ENCODE measurements around the gene RNF130. TPM values are rescaled to one million over a fixed set of nuclear protein-coding genes. Genes with fewer than 3 reads are reported as not detected.

Gene RNF130
- total and polyA plus RNA-seq, 9 of the 15 experiments (the other 6 are each of a cell fraction or from before 2014, with no cell fraction given) = 5.8 to 39.4 (median 27.1) TPM

- H3K79me2 ChIP-seq (ENCODE audit: control insufficient read depth, insufficient read depth, low read length) = no peaks in the 10 kb centered on the region
- no peaks in the 10 kb centered on the region for H3K9me3 ChIP-seq (replicated peaks; ENCODE audit: control insufficient read depth, insufficient read depth, low read depth, low read length)
- WGBS (ENCODE audit: insufficient coverage, low coverage, missing lambda C conversion rate) = 40% methylated on average over 8 of the region's 14 CpGs
- intact Hi-C loops (cut with micrococcal nuclease) (no loop called here), in situ Hi-C loops (cut with MboI) (no loop called here)
- POLR2A ChIA-PET = interaction anchor here (1.5 kb wide), 1 partner anchor 9 kb away, joined by 9 read pairs; no protein-coding TSS in a partner anchor
- H3K4me3 ChIP-seq = no peak overlapping the region
- no peak overlapping the region for H3K4me2 ChIP-seq (ENCODE audit: insufficient read depth, low read length)
- H4K20me1 ChIP-seq (replicated peaks; ENCODE audit: control insufficient read depth, insufficient read depth, low read length) = no peaks in the 10 kb centered on the region
- peaks cover 0 to 42% of the 10 kb centered on the region in 2 experiments; a peak in 2 of 5 replicates for H3K4me1 ChIP-seq (replicated peaks in 1 of 2; ENCODE audit: control insufficient read depth in 2 of 2, insufficient read depth in 2 of 2, low read length in 2 of 2)
- H3K9ac ChIP-seq (ENCODE audit: insufficient read depth in 1 of 2, low read depth in 2 of 2, low read length in 2 of 2) = no peak overlapping the region
- peaks cover 3 to 30% of the 10 kb centered on the region in 2 experiments; a peak in 3 of 5 replicates for H3K27me3 ChIP-seq (ENCODE audit: control insufficient read depth in 2 of 2, insufficient read depth in 2 of 2, low read length in 2 of 2)
- no peak overlapping the region for H3K27ac ChIP-seq (ENCODE audit: extremely low read depth, low read depth, low read length)
- no peak overlapping the region for H2AFZ ChIP-seq (ENCODE audit: low read depth, low read length)
- no peaks in the 10 kb centered on the region for H3K36me3 ChIP-seq (ENCODE audit: control insufficient read depth, insufficient read depth, low read length)
- FAIRE-seq = no peak
- BruUV-seq (replicated peaks) = no TSS peak
- ATAC-seq = no peak
- no peak for DNase-seq (ENCODE audit: extremely low read depth in 1 of 4, low spot score in 3 of 4)
- CTCF ChIA-PET (ENCODE audit: low intra/inter-chr PET ratio) = no interaction called here
- H3K9me1 ChIP-seq (ENCODE audit: control insufficient read depth, insufficient read depth, low read length) = no peaks in the 10 kb centered on the region
- TF ChIP-seq YBX1 (IDR thresholded peaks at IDR 0.05) (no peak), ZNF75A (CRISPR knock-in tag; IDR thresholded peaks at IDR 0.05) (no peak), HNRNPL (IDR thresholded peaks at IDR 0.05; ENCODE audit: low read depth, low read length) (no peak), RCOR1 (IDR thresholded peaks at IDR 0.05; ENCODE audit: borderline replicate concordance in 1 of 2, low read depth in 2 of 2, low read length in 2 of 2) (0 out of 4 replicates have a peak, but pooled peaks of 1 of the 2 experiments have one; percentile 12), ZFP36 (IDR thresholded peaks at IDR 0.05; ENCODE audit: low read depth, low read length, partially characterized antibody) (peak; percentile 69), ILK (tag; IDR thresholded peaks at IDR 0.05; ENCODE audit: borderline replicate concordance, low read depth) (no peak), FOXA1 (IDR thresholded peaks at IDR 0.05; ENCODE audit: borderline replicate concordance) (no peak), CUX1 (CRISPR knock-in tag; IDR thresholded peaks at IDR 0.05) (no peak), FOXK2 (conservative IDR thresholded peaks at IDR 0.05 in 1 of 2, IDR thresholded peaks at IDR 0.05 in 1 of 2; ENCODE audit: low read depth in 2 of 2) (no peak), ATF2 (CRISPR knock-in tag; IDR thresholded peaks at IDR 0.05) (no peak), KDM1A (IDR thresholded peaks at IDR 0.05) (peak in 1 of 2 experiments; percentile 30; a peak in 1 of 4 replicates), SPI1 (IDR thresholded peaks at IDR 0.05; ENCODE audit: borderline replicate concordance, low read depth, low read length) (no peak), TEAD2 (tag; IDR thresholded peaks at IDR 0.05) (no peak), RBM14 (IDR thresholded peaks at IDR 0.05; ENCODE audit: borderline replicate concordance, insufficient read depth, low read depth, low read length) (no peak), ZKSCAN8 (CRISPR knock-in tag; IDR thresholded peaks at IDR 0.05) (no peak)
Observed at GRCh38 chr5:180115326-180116076, 43.9 kb upstream of the RNF130 start.
